ENCODE data around the gene HMGXB4.
A peak's percentile ranks its signal among the peaks of the same experiment; 100 is the strongest.

HMGXB4 gene

GRCh38 chr22:35258191-35258988 is 1.1 kb downstream of the HMGXB4 start:
- DNase-seq, result peak in 3 of 51 donors; percentile 1 to 2 (median 1)

GRCh38 chr22:35264986-35265385 is 7.7 kb downstream of the HMGXB4 start:
- no peak for DNase-seq

- DNase-seq, result no peak
Measured at GRCh38 chr22:35266277-35266676, 9.0 kb downstream of the HMGXB4 start.

GRCh38 chr22:35269630-35270029 is 12.3 kb downstream of the HMGXB4 start:
- no peak for DNase-seq

- DNase-seq, result no peak
Measured at GRCh38 chr22:35274154-35274871, 17.0 kb downstream of the HMGXB4 start.

GRCh38 chr22:35275580-35275979 is 18.3 kb downstream of the HMGXB4 start:
- no peak for DNase-seq

- DNase-seq, result no peak
Measured at GRCh38 chr22:35276019-35276418, 18.7 kb downstream of the HMGXB4 start.

- no peak for DNase-seq
Measured at GRCh38 chr22:35288116-35288515, 30.8 kb downstream of the HMGXB4 start.

GRCh38 chr22:35292786-35293185 is 35.5 kb downstream of the HMGXB4 start:
- DNase-seq, result no peak

- no peak for DNase-seq
Measured at GRCh38 chr22:35296051-35296450, 38.8 kb downstream of the HMGXB4 start.

- DNase-seq, result peak in 2 of 51 donors; percentile 47 to 63
Measured at GRCh38 chr22:35299217-35299672, 42.0 kb downstream of the HMGXB4 start.

- peak; percentile 71 to 100 (median 96) for DNase-seq
Measured at GRCh38 chr22:35299673-35300499, 42.6 kb downstream of the HMGXB4 start, which contains the start of gene TOM1. Gene TOM1 (plus strand): TSS chr22:35299894. CDS start chr22:35299929, 35 bp downstream.

- DNase-seq, result peak in 1 of 51 donors; percentile 23
Measured at GRCh38 chr22:35301372-35301874, 44.1 kb downstream of the HMGXB4 start.

GRCh38 chr22:35303029-35303624 is 45.8 kb downstream of the HMGXB4 start:
- no peak for DNase-seq

- no peak for DNase-seq
Measured at GRCh38 chr22:35305525-35306070, 48.3 kb downstream of the HMGXB4 start.

- no peak for DNase-seq
Measured at GRCh38 chr22:35306350-35306967, 49.2 kb downstream of the HMGXB4 start.

- no peak for DNase-seq
Measured at GRCh38 chr22:35307372-35307771, 50.1 kb downstream of the HMGXB4 start.

GRCh38 chr22:35307892-35308291 is 50.6 kb downstream of the HMGXB4 start:
- no peak for DNase-seq

- DNase-seq, result no peak
Measured at GRCh38 chr22:35308480-35309021, 51.3 kb downstream of the HMGXB4 start.
